IPS-NIHi11 (cell line): Measurements from ENCODE around the gene EFTUD2.

Experiments
- DNase-seq: peaks from one replicate; pipeline ENCODE4 v3.0.0; 2012; ENCODE audit warnings: mixed read lengths, low spot score

The EFTUD2 gene

DNA sequence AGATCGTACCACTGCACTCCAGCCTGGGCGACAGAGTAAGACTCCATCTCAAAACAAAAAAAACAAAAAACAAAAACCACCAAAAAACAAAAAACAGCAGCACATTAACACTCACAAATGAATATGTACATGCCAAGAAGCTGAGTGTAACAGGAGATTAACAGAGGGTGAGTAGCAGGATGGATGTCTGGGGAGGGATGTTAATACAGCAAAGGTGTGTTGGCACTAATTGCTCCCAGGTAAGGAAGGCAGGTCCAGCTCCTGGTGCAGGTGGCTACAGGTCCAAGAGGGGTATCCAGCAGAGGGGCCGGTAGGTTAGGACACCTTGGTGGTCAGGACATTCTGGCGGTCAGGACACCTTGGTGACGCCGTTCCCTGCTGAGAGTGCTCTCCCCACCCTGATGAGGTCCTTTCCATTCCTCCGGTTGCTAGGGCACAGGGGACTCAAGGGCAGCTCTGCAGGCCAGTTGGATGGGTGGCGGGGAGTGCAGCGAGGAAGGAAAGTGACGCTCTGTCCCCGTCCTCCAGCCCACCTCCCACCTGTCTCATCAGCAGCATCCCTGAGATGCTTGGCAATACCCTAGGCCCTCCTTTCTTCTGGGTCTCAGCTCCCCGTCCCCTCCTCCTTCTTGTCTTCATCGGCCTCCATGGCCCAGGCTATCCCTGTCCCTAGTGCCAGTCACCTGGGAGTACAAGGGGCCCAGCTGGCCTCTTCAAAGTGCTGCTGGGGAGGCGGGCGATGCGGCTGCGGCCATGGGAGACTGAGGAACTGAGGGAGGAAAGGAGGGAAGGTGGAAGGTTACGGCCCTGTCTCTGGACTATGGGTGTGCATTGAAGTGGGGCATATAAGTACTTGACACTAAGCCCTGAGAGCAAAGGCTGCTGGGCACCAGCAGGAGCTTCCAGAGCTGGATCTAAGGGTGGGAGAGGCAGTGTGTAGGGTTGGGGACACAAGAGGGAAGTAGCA lies 26.8 kb upstream of the EFTUD2 start:
- no peak for DNase-seq

DNA sequence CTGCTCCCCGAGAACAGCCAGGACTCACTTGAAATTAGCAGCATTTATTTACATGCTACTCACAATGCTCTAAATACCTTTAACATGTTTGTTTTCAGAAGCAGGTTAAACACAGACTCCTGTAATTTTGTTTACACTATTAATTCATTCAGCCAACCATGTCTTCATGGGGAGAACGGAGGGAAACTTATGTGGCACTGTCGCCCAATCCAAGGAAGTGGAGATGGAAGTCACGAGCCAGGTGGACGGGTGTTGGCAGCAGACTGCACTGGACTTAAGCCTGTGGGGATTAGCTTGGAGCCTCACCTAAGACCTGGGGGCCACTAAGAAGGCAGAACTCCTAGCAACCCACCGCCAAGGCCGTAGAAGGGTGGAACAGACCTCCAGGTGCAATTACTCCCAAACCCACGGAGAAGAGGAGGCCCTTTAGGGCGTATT lies 24.9 kb upstream of the EFTUD2 start:
- DNase-seq = no peak

DNA sequence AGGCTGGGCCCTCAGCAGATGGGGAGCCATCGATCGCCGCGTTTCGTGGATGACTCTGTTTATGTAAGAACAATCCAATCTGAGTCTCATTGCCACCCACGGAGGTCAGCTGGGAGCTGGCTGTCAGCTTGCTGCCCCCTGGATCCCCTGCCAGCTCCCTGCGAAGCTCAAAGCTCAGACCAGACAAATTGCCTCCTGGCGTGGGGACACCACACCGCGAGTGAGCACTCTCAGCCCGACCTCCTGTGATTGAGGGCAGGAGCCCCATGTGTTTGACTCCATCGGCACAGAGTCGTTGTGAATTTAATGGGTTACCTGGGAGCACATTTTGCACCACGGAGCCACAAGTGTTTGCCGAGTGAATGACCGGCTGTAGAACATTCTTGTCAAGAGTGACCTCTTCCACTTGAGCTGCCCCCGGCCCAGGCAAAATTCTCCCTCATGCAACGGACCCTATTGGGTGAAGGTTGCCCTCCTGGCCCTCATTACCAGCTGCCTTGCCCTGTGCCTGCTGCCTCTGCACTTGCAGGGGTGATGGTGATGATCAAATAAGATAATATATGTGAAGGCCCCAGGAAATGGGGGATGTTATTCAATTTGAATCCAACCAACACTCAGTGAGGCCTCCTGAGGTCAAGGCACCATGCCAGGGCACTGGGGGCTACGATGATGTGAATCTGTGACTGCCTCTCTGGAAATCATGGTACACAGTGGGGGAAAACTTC lies 23.7 kb upstream of the EFTUD2 start:
- no peak for DNase-seq

DNA sequence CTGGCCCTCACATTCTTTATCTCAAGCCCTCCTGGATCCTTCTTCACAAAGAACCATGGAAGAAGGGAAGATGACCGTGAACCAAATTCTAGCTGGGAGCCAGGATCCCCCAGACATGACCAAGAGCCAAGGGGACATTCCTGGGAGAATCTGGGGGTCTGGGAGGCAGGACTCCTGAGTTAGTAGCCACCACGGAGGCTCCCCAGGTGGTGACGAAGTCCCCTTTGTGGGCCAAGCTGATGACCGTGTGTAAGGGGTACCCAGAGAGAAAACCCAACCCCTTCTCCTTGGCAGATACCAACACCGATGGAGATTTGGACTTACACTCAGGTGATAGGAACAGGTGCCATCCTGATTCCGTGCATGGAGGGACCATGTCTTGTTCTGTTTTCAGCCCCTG lies 22.9 kb upstream of the EFTUD2 start:
- no peak for DNase-seq

DNA sequence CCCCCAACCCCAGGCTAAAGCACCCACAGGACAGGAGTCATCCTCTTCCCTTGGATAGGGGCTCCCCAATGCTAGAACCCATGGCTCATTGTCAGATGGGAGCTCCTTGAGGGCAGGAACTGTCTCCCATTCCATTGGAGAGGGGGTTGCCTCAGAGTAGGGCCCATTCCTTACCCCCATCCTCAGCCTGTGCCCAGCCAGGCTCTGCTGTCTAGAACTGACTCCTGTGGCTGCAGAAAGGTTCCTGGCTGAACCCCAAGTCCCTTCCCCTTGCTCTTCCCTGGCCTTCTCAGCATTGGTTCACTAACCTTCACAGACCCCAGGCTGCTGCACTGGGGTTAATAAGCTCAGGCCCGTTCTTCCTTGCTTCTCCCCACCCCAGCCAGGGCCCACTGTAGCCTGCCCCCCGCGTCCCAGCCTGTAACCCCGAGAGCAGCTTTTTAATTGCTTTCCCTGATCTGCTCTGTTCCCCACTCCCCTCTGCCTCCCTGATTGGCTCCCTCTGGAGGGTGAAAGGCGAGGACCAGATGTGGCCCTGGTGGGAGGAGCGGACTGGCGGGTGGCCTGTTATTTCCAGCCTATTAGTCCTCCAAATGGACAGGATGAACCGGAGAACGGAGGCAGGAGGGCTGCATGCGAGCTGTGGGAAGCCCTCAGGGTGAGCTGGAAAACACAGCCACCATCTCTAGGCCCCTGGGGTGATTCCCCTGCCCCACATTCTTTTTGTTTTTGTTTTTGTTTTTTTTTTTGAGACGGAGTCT lies 22.1 kb upstream of the EFTUD2 start:
- DNase-seq = peak; percentile 77

DNA sequence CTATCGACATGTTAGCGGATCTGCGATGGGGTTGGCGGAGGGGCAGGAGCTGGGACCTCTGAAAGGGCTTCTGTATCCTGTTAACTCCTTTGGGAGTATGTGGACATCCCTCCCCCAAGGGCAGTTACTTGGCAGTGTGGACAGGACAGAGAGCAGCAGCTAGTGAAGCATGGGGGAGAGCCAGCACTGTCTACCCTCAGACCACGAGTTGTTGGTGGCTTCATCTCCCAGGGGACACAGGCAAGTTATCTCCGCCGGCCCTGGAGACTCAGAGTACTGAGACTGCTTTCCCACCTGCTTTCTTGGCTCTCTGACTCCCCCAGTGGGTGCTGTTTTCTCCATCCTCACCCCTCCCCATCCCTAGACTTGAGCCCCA lies 21.3 kb upstream of the EFTUD2 start:
- no peak for DNase-seq

DNA sequence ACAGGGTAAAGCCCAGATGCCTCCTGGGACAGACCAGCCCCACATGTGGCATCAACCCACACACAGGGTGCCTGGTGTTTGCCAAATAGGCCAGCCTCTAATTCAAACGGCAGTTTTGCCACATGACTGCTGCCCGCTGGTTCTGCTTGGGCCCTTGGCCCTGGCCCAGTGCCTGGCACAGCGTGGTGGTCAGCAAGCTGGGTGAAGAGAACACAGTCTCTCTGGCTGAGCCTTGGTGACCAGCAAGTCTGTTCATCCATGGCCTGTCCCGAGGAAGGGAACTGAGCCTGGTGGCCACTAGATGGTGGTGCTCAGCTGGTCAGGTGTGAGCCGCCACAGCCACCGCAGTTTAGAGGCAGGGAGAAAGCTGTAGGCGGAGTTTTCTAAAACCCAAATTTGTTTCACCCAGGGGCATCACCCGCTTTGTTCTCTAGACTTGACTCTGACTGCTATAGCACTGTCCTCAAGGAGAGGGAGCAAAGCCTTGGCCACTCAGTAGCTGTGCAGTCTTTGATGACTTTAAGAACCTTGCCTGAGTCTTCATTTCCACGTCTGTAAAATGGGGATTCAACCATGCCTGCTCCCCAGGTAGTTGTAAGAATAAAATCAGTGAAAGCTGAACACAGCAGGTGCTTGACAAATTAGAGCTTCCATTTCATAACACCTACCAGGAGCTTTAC lies 20.8 kb upstream of the EFTUD2 start:
- DNase-seq = peak; percentile 86

DNA sequence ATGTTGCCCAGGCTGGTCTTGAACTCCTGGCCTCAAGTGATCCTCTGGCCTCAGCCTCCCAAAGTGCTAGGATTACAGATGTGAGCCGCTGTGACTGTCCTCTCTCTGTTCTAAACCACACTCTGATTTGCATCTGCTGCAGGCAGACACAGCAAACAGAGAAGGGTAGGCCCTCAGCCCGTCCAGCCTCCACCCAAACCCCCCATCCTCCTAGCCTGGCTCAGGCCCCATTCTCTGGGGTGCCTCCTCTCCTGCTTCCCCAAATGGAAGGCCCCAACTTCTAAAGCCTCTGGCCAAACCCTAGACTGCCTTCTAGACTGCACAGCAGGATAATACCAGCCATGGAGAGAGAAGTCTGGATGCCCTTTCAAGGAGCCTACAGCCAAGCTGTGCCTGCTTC lies 20.2 kb upstream of the EFTUD2 start:
- DNase-seq = no peak

DNA sequence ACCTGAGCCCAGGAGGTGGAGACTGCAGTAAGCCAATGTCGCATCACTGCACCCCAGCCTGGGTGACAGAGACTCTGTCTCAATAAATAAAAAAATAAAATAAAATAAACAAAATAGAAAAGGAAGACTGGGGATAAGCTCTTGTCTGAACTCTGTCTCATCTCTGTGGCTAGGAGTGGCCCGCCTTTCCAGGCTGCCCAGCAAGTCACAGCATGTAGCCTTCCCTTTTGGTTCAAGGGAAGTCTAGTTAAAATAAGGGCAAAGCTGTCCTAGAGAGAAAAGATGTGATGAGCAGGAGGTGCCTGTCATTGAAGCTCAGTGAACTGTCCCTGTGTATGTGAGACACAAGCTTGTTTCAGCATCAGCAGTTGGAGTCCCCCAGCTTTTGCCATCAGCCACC lies 18.8 kb upstream of the EFTUD2 start:
- no peak for DNase-seq

DNA sequence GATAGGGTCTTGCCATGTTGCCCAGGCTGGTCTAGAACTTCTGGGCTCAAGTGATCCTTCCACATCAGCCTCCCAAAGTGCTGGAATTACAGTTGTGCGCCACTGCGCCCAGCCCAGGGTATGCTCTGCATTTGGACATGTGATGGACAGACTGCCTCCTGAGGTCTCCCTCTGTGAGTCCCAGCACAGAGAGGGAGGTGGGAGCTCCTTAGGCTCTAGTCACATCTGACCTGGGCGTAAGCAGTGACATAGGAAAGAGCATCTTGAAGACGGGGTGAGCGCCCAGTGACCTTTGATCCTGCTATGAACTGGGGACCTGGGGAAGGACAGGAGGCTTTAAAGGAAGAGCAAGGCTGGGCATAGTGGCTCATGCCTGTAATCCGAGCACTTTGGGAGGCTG lies 18.2 kb upstream of the EFTUD2 start:
- no peak for DNase-seq

DNA sequence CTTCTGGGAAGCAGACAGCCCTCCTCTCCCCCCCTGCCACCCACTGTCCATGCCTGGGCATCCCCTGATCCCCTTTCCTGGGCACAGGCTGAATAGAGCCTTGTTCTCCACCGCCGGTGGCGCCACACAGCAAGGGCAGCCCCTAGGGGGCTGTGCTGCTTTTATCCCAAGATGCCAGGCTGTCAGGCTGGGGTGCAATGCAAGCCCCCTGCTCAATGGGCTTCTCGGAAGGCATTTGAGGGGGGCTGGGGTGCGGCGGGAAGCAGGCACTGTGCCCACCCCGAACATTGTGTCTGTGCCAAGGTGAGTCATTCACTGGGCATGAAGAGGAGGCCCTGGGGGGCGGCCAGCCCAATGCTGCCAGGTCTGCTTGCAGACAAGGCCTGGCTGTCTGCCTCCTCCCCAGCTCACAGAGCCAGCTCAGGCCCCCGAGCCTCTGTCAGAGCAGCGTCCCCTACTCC lies 17.6 kb upstream of the EFTUD2 start:
- DNase-seq = no peak

DNA sequence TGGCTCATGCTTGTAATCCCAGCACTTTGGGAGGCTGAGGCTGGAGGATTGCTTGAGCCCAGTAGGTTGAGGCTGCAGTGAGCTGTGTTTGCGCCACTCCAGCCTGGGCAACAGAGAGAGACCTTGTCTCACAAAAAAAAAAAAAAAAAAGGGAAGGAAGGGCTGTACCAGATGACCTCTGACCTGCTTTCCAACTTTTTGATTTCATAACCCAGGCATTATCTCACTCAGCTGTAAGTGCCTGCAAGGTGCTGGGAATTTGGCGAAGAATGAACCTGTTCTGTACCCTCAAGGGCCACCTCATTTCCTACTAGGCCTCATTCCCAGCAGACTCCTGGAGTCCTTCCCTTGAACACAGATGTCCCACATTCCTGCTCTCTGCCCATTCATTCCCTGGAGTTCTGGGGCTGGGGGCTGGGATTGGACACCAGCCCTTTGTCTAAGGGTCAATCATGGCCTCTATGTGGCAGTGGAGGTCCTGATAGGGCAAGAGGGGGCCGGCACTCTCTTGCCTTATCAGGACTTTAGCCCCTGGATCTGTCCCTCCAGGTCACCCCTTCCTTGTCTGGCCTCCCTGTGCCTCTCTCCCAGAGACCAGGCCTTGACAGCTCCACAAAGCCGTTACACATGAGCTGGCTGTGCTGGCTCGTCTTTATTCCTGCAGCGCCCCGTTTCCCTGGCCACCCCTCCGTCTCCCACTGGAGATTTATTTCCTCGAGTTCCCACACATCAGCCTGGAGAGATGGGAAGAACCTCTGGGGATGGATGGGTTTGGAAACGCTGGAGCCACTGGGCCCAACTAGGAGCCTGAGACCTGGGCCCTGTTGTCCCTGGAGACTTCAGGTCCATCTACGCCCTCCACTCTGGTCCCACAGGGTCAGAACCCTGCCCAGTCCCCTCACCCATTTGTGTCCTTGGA lies 16.9 kb upstream of the EFTUD2 start:
- DNase-seq = no peak

DNA sequence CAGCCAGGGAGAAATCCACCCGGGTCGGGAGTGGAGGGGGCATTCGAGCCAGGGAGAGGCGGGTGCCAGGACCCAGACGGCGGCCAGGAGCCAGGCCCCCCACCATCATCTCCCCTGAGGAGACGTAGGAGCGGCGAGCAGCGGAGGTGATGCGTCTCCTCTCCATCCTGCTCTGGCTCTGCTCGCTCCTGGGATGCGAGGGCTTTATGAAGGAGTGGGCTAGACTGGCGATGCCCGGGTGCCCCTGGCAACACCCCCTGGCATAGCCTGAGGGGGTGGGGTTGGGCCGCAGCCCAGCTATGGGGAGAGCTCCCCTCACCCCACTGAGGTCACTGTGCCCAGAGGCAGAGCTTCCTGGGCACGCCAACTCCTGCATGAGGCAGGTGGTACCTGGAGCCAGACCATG lies 16.1 kb upstream of the EFTUD2 start, which contains the start of gene GFAP:
Gene GFAP, minus strand, starts transcription at position 180 of the 406 bp plus-strand sequence. Its CDS starts 14 bp downstream, at position 166.
- DNase-seq = no peak

DNA sequence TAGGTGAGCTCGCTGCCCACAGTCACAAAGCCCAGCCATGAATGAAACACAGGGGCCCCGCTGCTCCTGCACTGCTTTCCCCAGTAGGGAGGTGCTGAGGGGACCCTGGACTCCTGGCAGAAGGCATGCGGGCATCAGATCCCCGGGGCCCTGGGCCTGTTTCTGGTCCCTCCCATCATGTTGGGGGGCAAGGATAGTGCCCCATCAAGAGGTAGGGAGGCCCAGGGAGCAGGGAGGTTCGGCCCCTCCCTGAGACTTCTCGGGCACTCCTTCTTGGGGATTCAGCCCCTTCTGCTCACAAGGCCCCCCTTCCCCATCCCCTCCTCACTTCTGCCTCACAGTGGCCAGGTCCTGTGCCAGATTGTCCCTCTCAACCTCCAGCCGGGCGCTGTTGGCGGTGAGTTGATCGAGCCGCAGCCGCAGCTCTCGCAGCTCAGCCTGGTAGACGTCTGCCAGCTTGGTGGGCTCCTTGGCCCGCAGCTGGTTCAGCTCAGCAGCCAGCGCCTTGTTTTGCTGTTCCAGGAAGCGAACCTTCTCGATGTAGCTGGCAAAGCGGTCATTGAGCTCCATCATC lies 15.5 kb upstream of the EFTUD2 start:
- DNase-seq = no peak

DNA sequence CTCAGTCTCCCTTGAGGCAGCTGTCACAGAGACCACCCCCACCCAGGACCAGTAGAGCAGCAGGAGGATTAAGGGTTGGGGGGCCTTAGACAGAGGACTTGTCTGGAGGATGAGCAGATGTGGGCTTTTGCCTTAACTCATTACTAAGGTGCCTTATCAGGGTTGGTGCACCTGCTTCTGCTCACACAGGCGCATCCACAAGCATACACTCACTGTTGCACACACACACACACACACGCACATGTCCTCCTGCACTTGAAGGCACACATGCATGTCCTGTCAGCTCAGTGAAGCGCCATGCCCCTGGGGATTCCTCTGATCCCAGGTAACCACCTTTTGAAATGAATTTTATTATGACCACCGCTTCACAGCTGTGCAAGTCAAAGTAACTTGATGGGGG lies 14.9 kb upstream of the EFTUD2 start:
- no peak for DNase-seq

DNA sequence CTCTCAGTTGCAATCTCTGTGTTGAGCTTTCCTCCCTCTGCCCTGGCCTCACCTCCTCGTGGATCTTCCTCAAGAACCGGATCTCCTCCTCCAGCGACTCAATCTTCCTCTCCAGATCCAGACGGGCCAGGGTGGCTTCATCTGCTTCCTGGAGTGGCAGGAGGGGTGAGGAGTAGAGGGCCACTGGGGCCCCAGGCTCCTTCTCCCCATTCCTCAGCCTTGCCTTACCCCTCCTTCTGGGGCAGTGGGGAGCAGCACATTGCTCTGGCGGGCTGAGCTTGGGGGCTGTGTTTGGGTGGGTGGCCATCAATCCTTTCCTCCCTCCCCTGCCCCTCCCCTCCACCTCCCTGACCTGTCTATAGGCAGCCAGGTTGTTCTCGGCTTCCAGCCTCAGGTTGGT lies 14.4 kb upstream of the EFTUD2 start:
- DNase-seq = no peak

DNA sequence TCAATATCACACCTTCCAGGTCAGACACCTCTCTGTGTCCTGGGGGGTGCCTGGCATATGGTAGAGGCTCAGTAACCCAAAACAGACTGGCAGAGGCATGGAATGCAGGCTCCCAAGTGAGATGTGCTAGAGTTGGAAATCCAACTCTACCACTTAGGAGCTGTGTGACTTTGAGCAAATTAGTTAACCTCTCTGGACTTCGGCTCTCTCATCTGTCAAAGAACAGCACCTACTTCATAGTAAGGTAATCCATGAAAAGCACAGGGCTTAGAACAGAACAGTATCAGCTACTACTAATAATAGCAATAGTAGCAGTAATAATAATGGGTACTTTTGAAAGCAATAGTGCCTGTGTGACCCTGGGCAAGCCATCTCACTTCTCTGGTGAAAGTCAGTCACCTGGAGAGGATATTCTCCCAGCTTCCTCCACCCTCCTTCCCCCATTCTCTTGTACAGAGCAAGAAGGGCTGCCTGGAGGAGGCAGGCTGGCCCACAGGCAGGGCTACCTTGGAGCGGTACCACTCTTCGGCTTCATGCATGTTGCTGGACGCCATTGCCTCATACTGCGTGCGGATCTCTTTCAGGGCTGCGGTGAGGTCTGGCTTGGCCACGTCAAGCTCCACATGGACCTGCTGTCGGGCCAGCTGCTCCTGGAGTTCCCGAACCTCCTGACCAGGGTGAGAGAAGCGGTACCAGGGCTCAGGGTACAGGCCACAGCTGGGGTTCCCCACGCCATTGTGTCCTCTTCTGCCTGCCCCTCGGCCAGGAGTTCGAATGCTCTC lies 13.7 kb upstream of the EFTUD2 start:
- DNase-seq = no peak

DNA sequence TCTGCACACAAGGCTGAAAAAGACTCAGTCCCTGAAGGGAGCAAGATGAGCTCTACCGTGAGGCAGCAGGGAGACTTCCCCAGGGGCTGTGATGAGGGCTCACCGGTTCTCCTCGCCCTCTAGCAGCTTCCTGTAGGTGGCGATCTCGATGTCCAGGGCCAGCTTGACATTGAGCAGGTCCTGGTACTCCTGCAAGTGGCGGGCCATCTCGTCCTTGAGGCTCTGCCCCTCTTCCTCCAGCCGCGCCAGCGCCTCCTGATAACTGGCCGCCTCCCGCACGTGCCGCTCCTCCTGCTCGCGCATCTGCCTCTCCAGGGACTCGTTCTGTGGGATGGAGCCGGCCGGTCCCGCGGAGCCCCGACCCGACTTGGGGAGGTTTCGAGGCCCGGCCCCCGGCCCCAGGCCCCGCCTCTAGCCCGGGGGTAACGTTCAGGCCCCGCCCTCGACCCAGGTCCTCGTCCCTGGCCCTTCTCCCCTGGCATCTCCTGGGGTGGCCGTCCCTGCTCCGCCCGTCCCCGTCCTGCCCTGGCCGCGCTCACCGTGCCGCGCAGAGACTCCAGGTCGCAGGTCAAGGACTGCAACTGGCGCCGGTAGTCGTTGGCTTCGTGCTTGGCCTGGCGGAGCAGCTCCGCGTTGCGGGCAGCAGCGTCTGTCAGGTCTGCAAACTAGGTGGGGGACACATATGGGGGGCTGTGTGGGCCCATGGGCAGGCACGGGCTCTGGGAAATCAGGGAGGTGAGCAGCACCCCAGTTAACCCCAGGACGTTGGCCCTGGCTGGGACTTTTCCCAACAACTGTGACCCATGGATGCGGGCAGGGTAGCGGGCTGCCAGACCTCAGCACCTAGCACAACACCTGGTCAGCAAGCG lies 12.1 kb upstream of the EFTUD2 start:
- peak; percentile 91 for DNase-seq
